ENCODE measurements around the gene USP15.
"Not testable (repeated sequence)": the region's sequence is repeated elsewhere in the genome, so short reads cannot be mapped to it uniquely, and the experiment has no call there.

The USP15 gene

DNA sequence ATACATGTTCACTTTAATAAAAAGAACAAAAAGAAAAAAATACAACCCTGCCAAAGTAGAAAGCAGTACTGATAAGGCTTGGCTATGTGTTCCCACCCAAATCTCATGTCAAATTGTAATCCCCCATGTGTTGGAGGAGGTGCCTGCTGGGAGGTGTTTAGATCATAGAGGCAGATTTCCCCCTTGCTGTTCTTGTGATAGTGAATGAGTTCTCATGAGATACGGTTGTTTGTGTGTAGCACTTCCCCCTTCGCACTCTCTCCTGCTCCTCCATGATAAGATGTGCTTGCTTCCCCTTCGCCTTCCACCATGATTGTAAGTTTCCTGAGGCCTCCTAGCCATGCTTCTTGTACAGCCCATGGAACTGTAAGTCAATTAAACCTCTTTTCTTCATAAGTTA, 59.9 kb downstream of the USP15 start:
- no peak for DNase-seq (ENCODE audit: low read depth, low spot score)

DNA sequence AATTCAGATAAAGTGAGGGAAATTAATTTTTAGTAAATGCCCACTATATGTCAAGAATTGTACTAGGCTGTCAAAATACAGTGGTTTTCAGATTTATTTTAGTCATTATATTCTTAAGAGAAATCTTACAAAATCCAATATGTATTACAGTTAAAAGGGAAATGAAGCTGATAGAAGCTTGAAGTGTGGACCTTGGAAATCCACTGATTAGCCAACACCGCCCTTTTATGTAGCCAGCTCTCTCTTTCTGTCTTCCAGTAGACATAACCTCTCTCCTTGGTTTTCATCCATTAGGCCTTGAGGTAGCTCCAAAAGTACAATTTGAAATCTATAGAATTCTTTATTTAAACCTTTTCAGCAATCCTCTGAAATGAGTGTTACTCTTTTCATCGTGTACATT, 63.2 kb downstream of the USP15 start:
- no peak for DNase-seq (ENCODE audit: low read depth, low spot score)

DNA sequence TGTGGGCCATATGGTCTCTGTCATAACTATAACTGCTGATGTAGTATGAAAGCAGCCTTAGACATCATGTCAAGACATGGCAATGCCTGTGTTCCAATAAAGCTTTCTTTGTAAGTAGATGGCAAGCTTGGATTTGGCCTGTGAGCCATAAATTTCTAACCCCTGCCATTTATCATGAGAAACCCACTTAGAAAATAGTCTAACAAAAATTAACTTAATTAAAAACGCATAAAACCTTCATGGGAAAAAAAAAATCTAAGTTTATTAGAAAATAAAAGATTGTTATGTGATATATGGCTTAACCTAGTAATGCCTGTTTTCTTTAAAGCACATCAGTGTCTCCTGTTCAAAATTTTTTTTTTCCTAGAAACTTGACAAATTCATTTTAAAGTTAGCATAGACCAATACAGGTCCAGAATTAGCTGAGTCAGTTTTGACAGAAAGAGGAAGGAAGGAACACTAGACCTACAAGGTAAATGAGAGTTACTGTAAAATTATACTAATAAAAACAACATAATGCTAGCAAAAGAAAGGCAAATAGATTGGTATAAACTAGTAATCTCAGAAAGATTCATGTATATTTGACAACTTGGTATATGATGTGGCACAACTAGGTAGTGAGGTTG, 68.2 kb downstream of the USP15 start:
- no peak for DNase-seq (ENCODE audit: low read depth, low spot score)

DNA sequence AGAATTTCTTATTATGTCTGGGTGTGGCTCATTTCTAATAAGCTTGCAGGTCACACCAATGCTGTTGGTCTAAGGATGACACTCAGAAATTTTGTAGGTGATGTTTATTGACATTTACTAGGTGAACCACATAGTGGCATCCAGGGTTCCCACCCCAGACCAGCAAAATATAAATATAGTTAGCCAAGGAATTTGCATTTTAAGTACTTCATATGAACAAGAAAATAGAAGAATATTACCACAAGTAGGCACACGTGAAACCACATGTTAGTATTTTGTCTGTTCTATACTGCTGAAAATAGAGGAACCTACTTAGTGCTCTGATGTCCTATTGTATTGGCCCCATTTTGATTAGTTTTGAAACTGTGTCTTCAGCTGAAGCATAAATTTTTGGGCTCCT, 71.1 kb downstream of the USP15 start:
- no peak for DNase-seq (ENCODE audit: low read depth, low spot score)

DNA sequence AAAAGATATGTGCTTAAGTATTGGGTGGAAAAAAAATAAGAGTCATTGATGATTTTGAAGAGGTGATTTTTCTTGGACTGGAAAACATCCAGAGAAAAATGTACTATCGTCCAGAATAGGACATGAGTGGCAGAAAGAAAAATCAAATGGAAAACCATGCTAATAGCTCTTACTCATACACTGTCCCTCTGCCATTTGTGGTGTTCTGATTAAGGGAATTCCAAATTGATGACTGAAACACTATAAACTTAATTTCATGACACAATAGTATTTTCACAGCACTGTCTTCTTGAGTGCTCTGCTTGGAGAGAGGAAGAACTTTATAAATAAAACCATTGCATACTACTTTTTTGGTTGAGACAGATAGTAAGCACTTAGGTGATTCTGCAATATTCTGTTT, 72.4 kb downstream of the USP15 start:
- no peak for DNase-seq (ENCODE audit: low read depth, low spot score)

DNA sequence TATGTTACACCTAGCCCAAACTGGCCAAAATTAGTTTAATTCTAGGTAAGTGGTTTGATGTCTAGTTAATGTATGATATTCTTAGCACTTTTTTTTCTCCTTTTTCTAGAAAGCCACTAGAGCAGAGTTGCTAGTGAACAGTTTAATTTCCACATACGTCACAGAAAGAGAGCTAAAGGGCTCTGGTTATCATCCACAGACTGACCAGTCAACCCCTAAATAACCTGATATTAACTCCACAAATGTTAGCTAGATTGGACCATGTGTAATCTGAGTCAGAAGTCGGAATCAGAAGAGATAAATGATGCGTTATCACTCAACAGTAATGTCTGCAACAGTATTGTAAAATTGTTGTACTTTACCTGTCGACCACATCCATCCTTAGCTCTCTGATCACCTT, 74.9 kb downstream of the USP15 start:
- DNase-seq (ENCODE audit: low read depth, low spot score): no peak

DNA sequence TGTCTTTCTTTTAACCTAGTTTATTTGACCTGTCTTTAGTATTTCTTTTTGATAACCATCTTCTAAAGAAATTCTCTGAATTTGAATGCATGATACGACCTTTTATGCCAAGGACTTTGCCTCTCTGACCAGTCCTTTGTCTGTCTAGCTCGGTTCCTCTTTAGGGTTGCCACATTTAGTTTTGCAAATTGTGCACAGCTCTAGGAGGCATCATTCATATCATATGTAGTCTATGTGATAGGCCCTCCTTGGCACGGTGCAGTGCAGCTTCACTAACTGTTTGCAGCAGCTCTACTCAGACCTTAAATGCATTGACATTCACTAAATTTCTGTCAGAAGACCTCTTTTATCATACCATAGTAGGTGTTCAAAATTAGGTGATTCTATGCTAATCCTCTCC, 75.6 kb downstream of the USP15 start:
- DNase-seq (ENCODE audit: low read depth, low spot score): no peak

DNA sequence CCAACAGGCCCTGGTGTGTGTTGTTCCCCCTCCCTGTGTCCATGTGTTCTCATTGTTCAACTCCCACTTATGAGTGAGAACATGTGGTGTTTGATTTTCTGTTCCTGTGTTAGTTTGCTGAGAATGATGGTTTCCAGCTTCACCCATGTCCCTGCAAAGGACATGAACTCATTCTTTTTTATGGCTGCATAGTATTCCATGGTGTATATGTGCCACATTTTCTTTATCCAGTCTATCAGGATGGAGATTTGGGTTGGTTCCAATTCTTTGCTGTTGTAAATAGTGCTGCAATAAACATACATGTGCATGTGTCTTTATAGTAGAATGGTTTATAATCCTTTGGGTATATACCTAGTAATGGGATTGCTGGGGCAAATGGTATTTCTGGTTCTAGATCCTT, 77.4 kb downstream of the USP15 start:
- not testable (repeated sequence) for DNase-seq (ENCODE audit: low read depth, low spot score)

DNA sequence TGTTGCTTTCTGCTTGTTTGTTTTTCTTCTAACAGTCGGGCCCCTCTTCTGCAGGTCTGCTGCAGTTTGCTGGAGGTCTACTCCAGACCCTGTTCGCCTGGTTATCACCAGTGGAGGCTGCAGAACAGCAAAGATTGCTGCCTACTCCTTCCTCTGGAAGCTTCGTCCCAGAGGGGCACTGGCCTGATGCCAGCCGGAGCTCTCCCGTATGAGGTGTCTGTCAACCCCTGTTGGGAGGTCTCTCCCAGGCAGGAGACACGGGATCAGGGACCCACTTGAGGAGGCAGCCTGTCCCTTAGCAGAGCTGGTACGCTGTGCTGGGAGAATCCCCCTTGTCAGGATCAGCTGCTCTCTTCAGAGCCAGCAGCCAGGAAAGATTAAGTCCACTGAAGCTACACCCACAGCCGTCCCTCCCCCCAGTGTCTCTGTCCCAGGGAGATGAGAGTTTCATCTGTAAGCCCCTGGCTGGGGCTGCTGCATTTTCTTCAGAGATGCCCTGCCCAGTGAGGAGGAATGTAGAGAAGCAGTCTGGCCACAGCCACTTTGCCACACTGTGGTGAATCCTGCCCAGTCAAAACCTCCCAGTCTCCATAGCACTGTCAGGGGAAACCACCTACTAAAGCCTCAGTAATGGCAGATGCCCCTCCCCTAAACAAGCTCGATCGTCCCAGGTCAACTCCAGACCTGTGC, 82.6 kb downstream of the USP15 start:
- DNase-seq (ENCODE audit: low read depth, low spot score): not testable (repeated sequence)

DNA sequence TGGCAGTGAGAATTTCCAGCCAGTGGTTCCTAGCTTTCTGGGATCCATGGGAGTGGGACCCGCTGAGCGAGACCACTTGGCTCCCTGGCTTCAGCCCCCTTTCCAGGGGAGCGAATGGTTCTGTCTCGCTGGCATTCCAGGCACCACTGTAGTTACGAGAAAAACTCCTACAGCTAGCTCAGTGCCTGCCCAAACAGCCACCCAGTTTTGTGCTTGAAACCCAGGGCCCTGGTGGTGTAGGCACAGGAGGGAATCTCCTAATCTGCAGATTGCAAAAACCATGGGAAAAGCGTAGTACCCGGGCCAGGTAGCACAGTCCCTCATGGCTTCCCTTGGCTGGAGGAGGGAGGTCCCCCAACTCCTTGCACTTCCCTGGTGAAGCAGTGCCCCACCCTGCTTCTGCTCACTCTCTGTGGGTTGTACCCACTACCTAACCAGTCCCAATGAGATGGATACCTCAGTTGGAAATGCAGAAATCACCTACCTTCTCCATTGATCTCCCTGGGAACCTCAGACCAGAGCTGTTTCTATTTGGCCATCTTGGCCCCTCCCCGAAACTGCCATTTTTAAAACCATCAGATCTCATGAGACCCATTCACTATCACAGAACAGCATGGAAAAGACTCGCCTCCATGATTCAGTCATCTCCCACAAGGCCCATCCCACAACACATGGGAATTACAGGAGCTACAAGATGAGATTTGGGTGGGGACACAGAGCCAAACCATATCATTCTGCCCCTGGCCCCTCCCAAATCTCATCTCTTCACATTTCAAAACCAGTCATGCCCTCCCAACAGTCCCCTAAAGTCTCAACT, 83.3 kb downstream of the USP15 start:
- not testable (repeated sequence) for DNase-seq (ENCODE audit: low read depth, low spot score)

DNA sequence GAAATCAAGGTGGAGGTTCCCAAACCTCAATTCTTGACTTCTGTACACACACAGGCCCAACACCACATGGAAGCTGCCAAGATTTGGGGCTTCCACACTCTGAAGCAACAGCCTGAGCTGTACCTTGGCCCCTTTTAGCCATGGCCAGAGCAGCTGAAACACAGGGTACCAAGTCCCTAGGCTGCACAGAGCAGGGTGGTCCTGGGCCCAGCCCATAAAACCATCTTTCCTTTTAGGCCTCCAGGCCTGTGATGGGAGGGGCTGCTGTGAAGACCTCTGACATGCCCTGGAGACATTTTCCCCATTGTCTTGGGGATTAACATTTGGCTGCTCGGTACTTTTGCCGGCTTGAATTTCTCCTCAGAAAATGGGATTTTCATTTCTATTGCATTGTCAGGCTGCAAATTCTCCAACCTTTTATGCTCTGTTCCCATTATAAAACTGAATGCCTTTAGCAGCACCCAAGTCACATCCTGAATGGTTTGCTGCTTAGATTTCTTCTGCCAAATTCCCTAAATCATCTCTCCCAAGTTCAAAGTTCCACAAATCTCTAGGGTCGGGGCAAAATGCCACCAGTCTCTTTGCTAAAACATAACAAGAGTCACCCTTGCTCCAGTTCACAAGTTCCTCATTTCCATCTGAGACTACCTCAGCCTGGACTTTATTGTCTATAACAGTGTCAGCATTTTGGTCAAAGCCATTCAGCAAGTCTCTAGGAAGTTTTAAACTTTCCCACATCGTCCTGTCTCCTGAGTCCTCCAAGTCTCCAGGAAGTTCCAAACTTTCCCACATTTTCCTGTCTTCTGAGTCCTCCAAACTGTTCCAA, 84.7 kb downstream of the USP15 start:
- DNase-seq (ENCODE audit: low read depth, low spot score): not testable (repeated sequence)

DNA sequence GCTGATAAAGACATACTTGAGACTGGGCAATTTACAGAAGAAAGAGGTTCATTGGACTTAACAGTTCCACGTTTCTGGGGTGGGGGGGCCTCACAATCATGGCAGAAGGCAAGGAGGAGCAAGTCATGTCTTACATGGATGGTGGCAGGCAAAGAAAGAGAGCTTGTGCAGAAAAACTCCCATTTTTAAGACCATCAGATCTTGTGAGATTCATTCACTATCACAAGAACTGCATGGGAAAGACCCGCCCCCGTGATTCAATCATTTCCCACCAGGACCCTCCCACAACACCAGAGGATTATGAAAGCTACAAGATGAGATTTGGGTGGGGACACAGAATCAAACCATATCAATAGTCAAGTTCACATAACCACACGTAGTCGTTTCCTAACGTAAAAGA, 85.5 kb downstream of the USP15 start:
- DNase-seq (ENCODE audit: low read depth, low spot score): no peak

DNA sequence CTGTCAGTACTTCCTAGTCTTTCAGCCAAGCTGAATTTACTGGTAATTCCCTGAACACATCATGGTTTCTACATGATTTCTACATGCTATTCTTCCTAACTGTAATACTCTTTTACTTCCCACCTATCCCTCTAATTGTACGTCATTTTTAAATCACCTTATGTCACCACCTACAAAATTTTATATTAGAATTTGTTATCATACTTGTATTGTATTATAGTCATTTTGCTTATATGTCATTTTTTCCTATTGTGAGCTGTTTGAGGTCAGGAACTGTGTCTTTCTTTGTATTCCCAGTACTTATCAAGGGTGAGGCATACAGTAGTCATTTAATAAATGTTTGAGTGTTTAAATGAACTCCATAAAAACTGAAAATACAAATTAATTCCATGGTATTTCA, 86.6 kb downstream of the USP15 start:
- no peak for DNase-seq (ENCODE audit: low read depth, low spot score)

DNA sequence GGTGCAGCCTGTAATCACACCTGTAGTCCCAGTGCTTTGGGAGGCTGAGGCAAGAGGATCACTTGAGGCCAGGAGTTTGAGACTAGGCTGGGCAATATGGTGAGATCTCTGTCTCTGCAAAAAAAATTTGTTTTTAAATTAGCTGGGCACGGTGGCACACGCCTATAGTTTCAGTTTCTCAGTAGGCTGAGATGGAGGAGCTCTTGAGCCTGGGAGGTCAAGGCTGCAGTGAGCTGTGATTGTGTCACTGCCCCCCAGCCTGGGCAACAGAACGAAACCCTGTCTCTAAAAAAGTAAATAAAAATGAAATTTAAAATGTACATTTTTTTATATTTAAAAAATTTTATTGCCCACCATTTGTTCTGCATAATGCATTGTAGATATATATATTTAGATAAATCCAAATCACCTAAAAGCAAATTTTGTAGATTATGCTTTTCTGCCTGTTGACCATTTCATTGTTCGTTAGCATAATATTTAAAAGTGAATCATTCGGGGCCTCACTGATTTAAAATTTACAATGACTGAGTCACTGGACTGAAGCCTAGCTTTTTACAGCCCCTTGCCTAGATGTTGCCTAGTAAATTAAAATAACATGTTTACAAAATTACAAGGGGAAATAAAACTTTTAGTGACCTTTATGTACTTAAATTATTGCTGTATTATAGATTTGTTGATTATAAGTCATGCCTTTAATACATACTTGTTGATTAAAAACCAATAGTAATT, 87.9 kb downstream of the USP15 start:
- no peak for DNase-seq (ENCODE audit: low read depth, low spot score)

DNA sequence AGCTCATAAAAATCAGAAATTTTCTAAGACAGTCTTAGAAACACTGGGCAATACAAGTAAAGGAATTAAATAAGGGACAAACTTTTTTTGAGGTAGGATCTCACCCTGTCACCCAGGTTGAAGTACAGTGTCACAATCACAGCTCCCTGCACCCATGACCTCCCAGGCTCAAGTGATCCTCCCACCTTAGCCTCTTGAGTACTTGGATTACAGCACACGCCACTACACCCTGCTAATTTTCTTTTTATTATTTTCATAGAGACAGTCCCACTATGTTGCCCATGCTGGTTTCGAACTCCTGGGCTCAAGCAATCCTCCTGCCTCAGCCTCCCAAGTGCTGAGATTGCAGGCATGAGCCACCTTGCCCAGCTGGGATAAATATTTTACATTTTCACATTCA, 90.3 kb downstream of the USP15 start:
- no peak for DNase-seq (ENCODE audit: low read depth, low spot score)

DNA sequence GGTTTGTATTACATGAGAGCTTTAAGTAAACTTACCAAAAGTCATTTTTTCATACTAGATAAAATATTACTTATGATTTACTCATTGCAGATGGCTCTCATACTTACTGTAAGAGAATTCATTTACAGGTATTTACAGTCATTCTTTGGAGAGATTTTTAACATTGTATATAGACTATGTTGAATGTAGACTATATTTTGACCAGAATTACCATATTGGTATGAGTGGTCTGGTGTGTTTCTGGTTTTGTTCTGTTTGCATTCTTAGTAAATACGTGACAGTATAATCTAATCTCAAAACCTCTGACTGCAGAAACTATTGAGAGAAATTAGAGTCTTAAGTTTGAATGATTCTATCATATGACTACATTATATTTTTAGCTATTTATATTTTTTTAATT, 91.1 kb downstream of the USP15 start:
- no peak for DNase-seq (ENCODE audit: low read depth, low spot score)

DNA sequence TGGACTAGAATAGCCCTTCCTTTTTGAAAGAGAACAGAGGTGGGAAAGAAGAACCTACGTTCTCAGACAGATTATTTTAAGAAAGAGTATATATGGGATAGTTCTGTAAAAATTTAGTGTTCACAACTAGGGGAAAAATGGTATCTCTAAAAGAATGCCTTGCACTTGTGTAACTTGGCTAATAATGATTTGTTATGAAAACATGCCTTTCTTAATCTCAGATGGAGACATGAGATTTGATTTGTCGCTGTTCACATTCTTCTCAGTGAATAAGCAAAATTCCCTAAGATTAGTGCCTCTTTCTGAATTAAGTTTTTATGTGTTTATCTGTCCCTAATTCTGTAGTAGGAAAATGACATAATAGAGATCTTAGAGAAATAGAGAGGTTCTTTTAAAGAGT, 100.8 kb downstream of the USP15 start:
- no peak for DNase-seq (ENCODE audit: low read depth, low spot score)

DNA sequence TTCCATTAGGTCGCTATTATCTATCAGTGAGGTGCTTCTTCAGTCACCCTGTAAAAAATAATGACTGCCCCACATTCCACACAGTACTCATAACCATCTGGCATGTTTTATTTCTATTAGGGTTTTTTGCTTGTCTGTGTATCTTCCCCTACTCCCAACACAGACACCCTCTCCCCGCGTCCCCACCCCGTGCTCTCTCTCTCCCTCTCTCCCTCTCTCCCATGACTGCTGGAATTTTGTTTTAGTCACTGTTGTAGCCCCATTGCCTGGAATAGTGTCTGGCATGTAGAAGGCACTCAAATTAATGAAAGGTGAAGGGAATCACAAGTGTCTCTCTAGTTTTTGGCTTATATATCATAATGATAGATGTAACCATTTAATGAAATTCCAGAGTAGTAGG, 103.3 kb downstream of the USP15 start:
- no peak for DNase-seq (ENCODE audit: low read depth, low spot score)

DNA sequence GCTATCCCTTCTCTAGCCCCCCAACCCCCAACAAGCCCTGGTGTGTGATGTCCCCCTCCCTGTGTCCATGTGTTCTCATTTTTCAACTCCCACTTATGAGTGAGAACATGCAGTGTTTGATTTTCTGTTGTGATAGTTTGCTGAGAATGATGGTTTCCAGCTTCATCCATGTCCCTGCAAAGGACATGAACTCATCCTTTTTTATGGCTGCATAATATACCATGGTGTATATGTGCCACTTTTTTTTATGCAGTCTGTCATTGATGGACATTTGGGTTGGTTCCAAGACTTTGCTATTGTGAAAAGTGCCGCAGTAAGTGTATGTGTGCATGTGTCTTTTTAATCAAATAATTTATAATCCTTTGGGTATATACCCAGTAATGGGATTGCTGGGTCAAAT, 104.5 kb downstream of the USP15 start:
- not testable (repeated sequence) for DNase-seq (ENCODE audit: low read depth, low spot score)

DNA sequence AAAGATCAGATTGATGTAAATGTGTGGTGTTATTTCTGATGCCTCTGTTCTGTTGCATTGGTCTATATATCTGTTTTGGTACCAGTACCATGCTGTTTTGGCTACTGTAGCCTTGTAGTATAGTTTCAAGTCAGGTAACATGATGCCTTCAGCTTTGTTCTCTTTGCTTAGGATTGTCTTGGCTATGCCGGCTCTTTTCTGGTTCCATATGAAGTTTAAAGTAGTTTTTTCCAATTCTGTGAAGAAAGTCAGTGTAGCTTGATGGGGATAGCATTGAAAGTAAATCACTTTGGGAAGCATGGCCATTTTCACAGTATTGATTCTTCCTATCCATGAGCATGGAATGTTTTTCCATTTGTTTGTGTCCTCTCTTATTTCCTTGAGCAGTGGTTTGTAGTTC, 105.6 kb downstream of the USP15 start:
- not testable (repeated sequence) for DNase-seq (ENCODE audit: low read depth, low spot score)
